ENCODE data around the gene PIGU.

PIGU gene

DNA sequence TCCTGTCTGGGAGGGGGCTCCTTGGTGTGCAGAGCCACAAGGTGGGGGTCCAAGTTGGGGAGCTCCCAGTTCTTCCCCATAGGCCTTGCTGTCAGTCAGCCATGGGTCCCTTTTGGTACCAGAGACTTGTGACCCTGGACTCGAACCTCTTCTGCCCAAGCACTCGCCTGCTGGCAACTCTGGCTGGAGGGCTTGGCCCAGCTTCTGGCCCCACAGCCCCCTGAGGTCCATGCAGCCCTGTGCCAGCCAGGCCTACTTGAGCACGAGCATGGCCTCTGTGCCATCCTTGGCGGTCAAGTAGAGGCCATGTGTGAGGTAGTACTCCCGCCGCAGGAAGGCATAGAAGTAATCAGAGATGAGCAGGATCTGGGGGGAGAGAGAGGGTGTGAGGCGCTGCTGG is 116.3 kb downstream of the PIGU start:
- H3K4me3 ChIP-seq (ENCODE audit: low read depth, low read length): no peak overlapping the region
- DNase-seq (ENCODE audit: low read depth): no peak
- TF ChIP-seq, protein P1, sequence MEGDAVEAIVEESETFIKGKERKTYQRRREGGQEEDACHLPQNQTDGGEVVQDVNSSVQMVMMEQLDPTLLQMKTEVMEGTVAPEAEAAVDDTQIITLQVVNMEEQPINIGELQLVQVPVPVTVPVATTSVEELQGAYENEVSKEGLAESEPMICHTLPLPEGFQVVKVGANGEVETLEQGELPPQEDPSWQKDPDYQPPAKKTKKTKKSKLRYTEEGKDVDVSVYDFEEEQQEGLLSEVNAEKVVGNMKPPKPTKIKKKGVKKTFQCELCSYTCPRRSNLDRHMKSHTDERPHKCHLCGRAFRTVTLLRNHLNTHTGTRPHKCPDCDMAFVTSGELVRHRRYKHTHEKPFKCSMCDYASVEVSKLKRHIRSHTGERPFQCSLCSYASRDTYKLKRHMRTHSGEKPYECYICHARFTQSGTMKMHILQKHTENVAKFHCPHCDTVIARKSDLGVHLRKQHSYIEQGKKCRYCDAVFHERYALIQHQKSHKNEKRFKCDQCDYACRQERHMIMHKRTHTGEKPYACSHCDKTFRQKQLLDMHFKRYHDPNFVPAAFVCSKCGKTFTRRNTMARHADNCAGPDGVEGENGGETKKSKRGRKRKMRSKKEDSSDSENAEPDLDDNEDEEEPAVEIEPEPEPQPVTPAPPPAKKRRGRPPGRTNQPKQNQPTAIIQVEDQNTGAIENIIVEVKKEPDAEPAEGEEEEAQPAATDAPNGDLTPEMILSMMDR (conservative IDR thresholded peaks at IDR 0.05; ENCODE audit: low read depth, low read length): no peak

DNA sequence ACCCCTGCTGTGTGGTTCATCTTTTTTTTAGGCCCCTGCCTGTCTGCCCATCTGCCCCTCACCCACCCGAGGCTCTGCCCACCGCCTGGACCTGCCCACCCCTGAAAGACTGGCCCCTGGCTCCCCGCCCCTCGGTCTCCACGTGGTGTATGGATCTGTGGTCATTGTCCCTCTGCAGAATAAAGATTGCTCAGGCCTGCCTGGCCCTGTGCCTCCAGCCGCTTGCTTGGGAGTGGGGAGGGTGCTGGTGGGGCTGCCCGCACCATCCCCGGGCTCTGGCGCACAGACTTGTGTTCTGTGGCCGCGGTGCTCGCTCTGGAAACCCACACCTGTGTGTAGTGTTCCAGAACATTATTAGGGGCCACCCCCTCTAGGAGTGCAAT is 116.8 kb downstream of the PIGU start:
- TF ChIP-seq, protein P1 (conservative IDR thresholded peaks at IDR 0.05; ENCODE audit: low read depth, low read length): no peak
- DNase-seq (ENCODE audit: low read depth): no peak
- H3K4me3 ChIP-seq (ENCODE audit: low read depth, low read length): no peak overlapping the region

DNA sequence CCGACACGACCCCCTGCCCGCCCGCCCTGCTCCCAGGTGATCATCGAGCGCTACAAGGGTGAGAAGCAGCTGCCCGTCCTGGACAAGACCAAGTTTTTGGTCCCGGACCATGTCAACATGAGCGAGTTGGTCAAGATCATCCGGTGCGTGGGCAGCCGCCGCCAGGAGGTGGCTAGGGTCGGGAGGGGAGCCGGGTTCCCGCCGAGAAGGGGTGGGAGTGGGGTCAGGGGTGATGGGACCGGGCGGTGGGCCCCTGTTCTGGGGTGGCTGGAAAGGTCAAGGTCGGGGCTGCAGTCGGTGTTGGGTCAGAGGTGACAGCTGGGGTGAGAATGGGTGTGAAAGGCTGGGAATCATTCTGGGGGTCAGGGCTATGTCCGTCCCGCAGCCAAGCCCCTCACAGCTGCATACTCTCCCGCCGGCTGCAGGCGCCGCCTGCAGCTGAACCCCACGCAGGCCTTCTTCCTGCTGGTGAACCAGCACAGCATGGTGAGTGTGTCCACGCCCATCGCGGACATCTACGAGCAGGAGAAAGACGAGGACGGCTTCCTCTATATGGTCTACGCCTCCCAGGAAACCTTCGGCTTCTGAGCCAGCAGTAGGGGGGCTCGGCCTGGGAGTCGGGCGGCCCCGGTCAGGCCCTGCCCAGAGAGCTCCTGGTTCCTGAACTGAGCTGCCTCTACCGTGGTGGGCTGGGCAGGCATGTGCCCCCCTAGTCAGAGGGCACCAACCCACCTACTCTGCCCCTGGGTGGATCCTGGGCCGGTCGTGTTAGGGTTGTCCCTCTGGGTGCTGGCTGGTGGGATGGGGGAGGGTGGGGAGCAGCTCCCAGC is 117.4 kb downstream of the PIGU start:
- DNase-seq (ENCODE audit: low read depth): peak; percentile 52
- TF ChIP-seq, protein P1 (conservative IDR thresholded peaks at IDR 0.05; ENCODE audit: low read depth, low read length): peak; percentile 27
- peak overlapping the region; percentile 69 for H3K4me3 ChIP-seq (ENCODE audit: low read depth, low read length)

DNA sequence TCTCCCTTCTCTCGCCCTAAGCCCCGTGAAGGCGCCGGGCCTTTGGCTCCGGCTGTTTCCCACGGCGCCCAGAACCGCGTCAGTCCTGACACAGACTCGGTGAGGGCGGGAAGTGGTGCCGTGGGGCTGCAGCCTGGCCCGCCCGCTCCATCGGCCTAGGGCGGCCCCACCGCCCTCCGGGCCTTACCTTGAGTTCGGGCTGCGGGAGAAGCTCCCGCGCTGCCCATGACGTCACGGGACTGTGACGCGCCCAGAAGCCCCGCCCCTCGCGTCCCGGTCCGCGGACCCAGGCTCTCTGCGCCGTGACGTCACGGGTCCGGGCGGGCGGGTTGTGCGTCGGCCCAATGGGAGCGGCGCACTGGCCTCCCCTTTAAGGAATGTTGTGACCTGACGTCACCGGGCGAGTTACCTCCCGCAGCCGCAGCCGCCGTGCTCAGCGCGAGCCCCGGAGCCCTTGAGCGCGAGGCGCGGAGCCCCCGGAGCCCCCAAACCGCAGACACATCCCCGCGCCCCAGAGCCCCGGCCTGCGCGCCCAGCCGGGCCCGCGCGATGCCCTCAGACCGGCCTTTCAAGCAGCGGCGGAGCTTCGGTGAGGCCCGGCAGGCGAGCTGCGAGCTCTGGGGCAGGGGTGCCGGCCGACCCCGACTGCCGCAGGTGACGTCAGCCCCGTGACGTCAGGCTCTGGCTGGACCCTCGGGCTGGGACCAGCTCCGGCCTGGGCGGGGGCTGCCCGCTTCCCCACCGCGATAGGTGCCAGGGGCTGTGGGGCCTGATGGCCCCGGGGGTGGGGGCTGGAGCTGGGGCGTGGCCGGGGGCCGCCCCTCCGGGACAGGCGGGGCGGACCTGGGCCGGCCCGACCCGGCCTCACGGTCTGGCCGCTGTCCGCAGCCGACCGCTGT is 118.3 kb downstream of the PIGU start, which contains the start of gene MAP1LC3A:
MAP1LC3A (plus strand) TSS at position 399 of the 899 bp plus-strand sequence; CDS start at position 550, 151 bp downstream.
- TF ChIP-seq, protein P1 (conservative IDR thresholded peaks at IDR 0.05; ENCODE audit: low read depth, low read length): no peak

DNA sequence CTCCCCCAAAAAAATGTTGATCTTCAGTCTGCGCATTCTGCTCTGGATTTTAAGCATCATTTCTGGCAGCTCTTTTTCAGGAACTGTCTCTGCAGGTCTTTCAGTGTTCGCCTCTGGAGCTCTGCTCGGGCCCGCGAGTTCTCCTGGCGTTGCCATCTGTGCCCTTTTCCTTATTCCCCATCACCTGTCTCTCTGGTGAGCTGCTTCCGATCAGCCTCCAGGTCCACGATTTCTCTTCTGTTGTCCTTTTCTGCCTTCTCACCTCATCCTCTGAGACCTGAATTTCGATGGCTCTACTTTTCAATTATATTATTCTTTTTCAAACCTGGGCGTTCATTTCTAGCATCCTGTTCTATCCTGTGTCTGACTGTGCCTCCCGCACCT is 119.0 kb downstream of the PIGU start:
- peak overlapping the region; percentile 69 for H3K4me3 ChIP-seq (ENCODE audit: low read depth, low read length)
- no peak for DNase-seq (ENCODE audit: low read depth)
- TF ChIP-seq, protein P1 (conservative IDR thresholded peaks at IDR 0.05; ENCODE audit: low read depth, low read length): no peak

More for the DNA sequence above, 118.3 kb downstream of the PIGU start, which contains the start of gene MAP1LC3A:
- peak; percentile 97 for DNase-seq (ENCODE audit: low read depth)
- H3K4me3 ChIP-seq (ENCODE audit: low read depth, low read length): peak within 1 kb of the TSS; percentile 69

DNA sequence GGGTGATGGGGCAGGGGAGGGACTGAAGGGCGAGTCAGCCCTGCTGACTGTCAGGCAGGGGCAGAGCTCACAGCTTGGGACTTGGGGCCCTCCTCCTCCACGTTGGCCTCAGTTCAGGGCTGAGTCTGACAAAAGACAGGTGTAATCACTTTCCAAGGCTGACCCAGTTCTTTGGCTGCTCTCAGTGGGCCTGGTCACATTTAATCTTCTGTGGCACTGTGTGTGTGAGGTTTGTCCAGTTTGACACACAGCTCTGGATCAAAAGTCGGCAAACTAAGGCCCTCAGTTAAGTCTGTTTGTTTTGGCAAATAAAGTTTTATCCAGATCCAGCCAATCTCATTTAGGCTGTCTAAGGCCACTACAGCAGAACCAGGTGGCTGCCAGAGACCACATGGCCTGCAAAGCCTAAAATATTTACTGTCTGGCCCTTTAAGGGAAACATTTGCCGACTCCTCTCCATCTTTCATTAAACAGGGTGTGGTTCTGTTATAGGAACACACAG is 123.5 kb downstream of the PIGU start:
- TF ChIP-seq, protein P1 (conservative IDR thresholded peaks at IDR 0.05; ENCODE audit: low read depth, low read length): no peak
- H3K4me3 ChIP-seq (ENCODE audit: low read depth, low read length): no peak overlapping the region
- no peak for DNase-seq (ENCODE audit: low read depth)

All from choroid plexus epithelial cell (primary cell).